HFFc6 (cell line): ENCODE results near the gene LRP1-AS. TPM values are rescaled to one million over a fixed set of nuclear protein-coding genes. Genes with fewer than 3 reads are reported as not detected.
A peak's percentile ranks its signal among the peaks of the same experiment; 100 is the strongest.

Source experiments
- DNase-seq: peaks from one replicate; pipeline ENCODE4 v3.0.0-alpha.2; 2018
- H3K27ac Mint-ChIP-seq: 2 replicates; pipeline ENCODE4 v1.8.0; 2020; ENCODE audit warnings: mild to moderate bottlenecking, mixed read lengths
- H3K27me3 Mint-ChIP-seq: 2 replicates; pipeline ENCODE4 v1.8.0; 2021; ENCODE audit warnings: mild to moderate bottlenecking, moderate library complexity, mixed read lengths; ENCODE audit not compliant: insufficient read depth
- H3K36me3 Mint-ChIP-seq: 2 replicates; pipeline ENCODE4 v1.8.0; 2021; ENCODE audit warnings: low read depth, mixed read lengths
- H3K4me1 Mint-ChIP-seq: 2 replicates; pipeline ENCODE4 v1.8.0; 2020; ENCODE audit warnings: low read depth, mixed read lengths
- H3K4me3 Mint-ChIP-seq: 2 replicates; pipeline ENCODE4 v1.8.0; 2020; ENCODE audit warnings: mild to moderate bottlenecking, moderate library complexity, mixed read lengths
- H3K9me3 Mint-ChIP-seq: 2 replicates; pipeline ENCODE4 v1.8.0; 2020; ENCODE audit warnings: mild to moderate bottlenecking, mixed read lengths
- total RNA-seq, 6 experiments: library from RNA; stranded (reverse); fragmentation: NEBNext Ultra II Directional; extraction: Animal tissue kit (Norgen Biotek cat#: 25700); gene quantifications; 2 replicates in 1 of 6; 3 replicates in 5 of 6; pipeline ENCODE4 v1.2.3, GENCODE V29; 2021
- TF ChIP-seq, protein P1 (sequence below): fragments of 200-600 bp; sonication (generic); IDR thresholded peaks from 2 replicates; pipeline ENCODE4 v1.5.0; 2021; ENCODE audit warnings: antibody characterized with exemption, mild to moderate bottlenecking

LRP1-AS gene
- total RNA-seq, 6 experiments from 2014 or later = not detected

DNA sequence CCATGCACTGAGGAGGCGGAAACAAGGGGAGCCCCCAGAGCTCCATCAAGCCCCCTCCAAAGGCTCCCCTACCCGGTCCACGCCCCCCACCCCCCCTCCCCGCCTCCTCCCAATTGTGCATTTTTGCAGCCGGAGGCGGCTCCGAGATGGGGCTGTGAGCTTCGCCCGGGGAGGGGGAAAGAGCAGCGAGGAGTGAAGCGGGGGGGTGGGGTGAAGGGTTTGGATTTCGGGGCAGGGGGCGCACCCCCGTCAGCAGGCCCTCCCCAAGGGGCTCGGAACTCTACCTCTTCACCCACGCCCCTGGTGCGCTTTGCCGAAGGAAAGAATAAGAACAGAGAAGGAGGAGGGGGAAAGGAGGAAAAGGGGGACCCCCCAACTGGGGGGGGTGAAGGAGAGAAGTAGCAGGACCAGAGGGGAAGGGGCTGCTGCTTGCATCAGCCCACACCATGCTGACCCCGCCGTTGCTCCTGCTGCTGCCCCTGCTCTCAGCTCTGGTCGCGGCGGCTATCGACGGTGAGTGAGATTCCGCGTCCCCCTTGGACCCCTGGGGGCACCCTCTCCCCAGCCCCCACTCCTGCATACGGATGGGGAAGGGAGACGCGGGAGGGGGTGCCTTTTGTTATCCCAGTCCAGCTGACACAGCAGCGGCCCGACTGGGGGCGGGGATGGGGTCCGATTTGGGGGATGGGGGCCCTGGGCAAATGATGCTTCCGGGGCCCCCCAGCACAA lies 18.7 kb downstream of the LRP1-AS start:
- TF ChIP-seq, protein P1, sequence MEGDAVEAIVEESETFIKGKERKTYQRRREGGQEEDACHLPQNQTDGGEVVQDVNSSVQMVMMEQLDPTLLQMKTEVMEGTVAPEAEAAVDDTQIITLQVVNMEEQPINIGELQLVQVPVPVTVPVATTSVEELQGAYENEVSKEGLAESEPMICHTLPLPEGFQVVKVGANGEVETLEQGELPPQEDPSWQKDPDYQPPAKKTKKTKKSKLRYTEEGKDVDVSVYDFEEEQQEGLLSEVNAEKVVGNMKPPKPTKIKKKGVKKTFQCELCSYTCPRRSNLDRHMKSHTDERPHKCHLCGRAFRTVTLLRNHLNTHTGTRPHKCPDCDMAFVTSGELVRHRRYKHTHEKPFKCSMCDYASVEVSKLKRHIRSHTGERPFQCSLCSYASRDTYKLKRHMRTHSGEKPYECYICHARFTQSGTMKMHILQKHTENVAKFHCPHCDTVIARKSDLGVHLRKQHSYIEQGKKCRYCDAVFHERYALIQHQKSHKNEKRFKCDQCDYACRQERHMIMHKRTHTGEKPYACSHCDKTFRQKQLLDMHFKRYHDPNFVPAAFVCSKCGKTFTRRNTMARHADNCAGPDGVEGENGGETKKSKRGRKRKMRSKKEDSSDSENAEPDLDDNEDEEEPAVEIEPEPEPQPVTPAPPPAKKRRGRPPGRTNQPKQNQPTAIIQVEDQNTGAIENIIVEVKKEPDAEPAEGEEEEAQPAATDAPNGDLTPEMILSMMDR = no peak
- H3K4me3 Mint-ChIP-seq = peak overlapping the region; percentile 96
- DNase-seq = no peak
- no peaks in the 10 kb centered on the region for H3K9me3 Mint-ChIP-seq
- peak overlapping the region; percentile 20 for H3K27ac Mint-ChIP-seq
- peaks cover 2% of the 10 kb centered on the region for H3K27me3 Mint-ChIP-seq
- peaks cover 61% of the 10 kb centered on the region for H3K4me1 Mint-ChIP-seq
- peaks cover 24% of the 10 kb centered on the region for H3K36me3 Mint-ChIP-seq

- TF ChIP-seq, protein P1 = no peak
- H3K36me3 Mint-ChIP-seq = peaks cover 24% of the 10 kb centered on the region
- H3K4me1 Mint-ChIP-seq = peaks cover 53% of the 10 kb centered on the region
- H3K27ac Mint-ChIP-seq = peak within 1 kb of the TSS; percentile 85
- no peaks in the 10 kb centered on the region for H3K9me3 Mint-ChIP-seq
- H3K27me3 Mint-ChIP-seq = peaks cover 2% of the 10 kb centered on the region
- H3K4me3 Mint-ChIP-seq = peak within 1 kb of the TSS; percentile 96
- DNase-seq = peak; percentile 69
Observed at GRCh38 chr12:57127726-57128518, 19.5 kb downstream of the LRP1-AS start, which contains the start of gene LRP1. LRP1 (plus strand) TSS chr12:57128483; CDS start chr12:57128965, 482 bp downstream.

DNA sequence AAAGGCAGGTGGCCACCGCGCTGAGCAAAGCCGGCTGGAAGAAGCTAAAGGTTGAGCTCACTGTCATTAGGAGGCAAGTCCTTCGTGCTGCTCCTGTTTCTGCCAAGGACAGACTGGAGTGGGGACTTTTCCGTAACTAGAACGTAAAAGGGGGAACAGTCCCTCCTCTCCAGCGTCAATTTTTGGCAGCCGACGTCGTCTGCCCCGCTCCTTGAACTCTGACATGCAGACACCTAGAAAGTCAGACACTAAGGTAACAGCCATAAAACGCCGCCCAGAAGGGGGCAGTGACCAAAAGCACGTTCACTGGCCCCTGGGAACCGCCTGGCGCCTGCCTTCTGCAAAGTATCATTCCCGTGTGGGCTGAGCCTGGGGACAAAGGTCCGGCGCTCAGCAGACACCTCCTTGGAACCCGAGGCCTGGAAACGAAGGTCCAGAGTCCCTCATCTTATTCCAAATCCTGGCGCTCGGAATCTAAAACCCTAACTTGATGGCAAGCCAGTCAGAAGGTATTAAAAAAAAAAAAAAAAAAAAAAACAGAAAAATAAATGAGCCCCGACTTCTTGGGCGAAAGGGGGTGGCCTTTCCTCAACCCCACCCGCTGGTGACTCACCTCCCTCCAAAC lies 20.2 kb downstream of the LRP1-AS start:
- Mint-ChIP-seq H3K36me3 (peaks cover 24% of the 10 kb centered on the region), H3K9me3 (no peaks in the 10 kb centered on the region), H3K27ac (peak overlapping the region; percentile 76), H3K27me3 (peaks cover 2% of the 10 kb centered on the region), H3K4me1 (peaks cover 46% of the 10 kb centered on the region), H3K4me3 (peak overlapping the region; percentile 96)
- peak; percentile 36 for DNase-seq
- TF ChIP-seq, protein P1 = peak; percentile 61

DNA sequence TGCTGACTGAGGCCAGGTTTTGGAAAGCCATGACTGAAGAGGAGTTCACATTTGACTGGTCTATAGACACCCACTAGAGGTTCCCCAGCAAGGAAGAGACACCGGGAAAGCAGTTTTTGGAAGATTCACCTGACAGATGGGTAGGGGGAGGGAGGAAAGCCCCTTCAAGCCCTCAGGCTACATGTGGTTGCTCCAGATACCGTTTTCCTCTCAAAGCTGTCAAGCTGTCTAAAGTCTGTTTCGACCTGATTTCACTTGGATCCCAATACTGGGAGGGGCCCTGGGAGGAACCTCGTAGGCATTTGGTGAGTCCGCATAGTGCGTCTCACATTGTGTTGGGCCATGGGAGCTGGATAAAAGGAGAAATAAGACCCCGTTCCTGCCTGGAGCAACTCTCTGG lies 20.9 kb downstream of the LRP1-AS start:
- no peak for DNase-seq
- Mint-ChIP-seq H3K27ac (peak overlapping the region; percentile 76; the same call in 1 of the 2 replicates), H3K9me3 (no peaks in the 10 kb centered on the region), H3K4me1 (peaks cover 40% of the 10 kb centered on the region), H3K27me3 (peaks cover 2% of the 10 kb centered on the region), H3K36me3 (peaks cover 20% of the 10 kb centered on the region), H3K4me3 (peak overlapping the region; percentile 96; the same call in 1 of the 2 replicates)
- TF ChIP-seq, protein P1 = no peak

GRCh38 chr12:57126061-57126460 lies 21.4 kb downstream of the LRP1-AS start:
- TF ChIP-seq, protein P1 = no peak
- no peak for DNase-seq
- H3K36me3 Mint-ChIP-seq = peaks cover 15% of the 10 kb centered on the region
- peaks cover 35% of the 10 kb centered on the region for H3K4me1 Mint-ChIP-seq
- no peak overlapping the region for H3K27ac Mint-ChIP-seq
- H3K4me3 Mint-ChIP-seq = no peak overlapping the region
- no peaks in the 10 kb centered on the region for H3K9me3 Mint-ChIP-seq
- H3K27me3 Mint-ChIP-seq = peaks cover 2% of the 10 kb centered on the region
